ENCODE measurements around the gene KLHL29. TPM values are rescaled to one million over a fixed set of nuclear protein-coding genes. Genes with fewer than 3 reads are reported as not detected.

The KLHL29 gene
- total RNA-seq, 1 experiment from 2014 or later: 43.1 TPM

DNA sequence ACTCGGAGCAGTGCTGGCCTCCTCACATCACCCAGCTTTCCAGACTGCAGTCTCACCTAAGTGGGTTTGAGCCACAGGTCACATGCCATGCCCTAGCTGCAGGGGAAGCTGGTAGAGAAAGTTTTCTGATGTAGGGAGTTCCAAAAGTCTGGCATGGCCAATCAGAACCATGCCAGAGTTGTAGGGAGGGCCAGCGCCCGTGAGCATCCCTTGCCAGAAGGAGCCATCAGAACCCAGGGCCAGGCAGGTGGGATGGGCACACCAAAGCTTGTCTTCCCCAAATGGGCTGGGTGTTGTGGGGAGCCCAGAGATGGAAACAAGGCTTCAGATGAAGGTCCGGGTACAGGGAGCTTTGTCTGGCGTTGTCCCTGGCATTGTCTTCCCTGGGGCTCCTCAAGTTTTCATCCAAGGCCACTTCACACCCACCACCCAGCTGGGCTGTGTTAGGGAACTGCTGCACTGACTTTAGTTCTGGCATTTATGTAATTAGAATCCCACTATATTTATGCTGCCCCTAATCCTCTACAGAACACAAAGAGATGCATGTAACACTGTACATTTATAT, 247.9 kb downstream of the KLHL29 start:
- no peaks in the 10 kb centered on the region for H3K4me1 Mint-ChIP-seq (ENCODE audit: insufficient read depth, unreplicated experiment)
- H3K36me3 Mint-ChIP-seq (ENCODE audit: insufficient read depth, unreplicated experiment): no peaks in the 10 kb centered on the region
- intact Hi-C loops (cut with micrococcal nuclease): no loop called here
- DNase-seq (ENCODE audit: unreplicated experiment): no peak
- ChIA-PET CTCF (interaction anchor here (0.5 to 0.9 kb wide), 2 partner anchors 8 to 264 kb away, joined by 3 to 4 read pairs; no protein-coding TSS in a partner anchor), POLR2A (no interaction called here)
- no TSS peak for BruUV-seq (replicated peaks)
- no peak overlapping the region for H3K27ac Mint-ChIP-seq (ENCODE audit: low read depth, unreplicated experiment)
- H3K27me3 Mint-ChIP-seq (ENCODE audit: insufficient read depth, unreplicated experiment): no peaks in the 10 kb centered on the region
- no peak overlapping the region for H3K4me3 Mint-ChIP-seq (ENCODE audit: unreplicated experiment)
- H3K9me3 Mint-ChIP-seq (ENCODE audit: unreplicated experiment): no peaks in the 10 kb centered on the region
- TF ChIP-seq, protein P1, sequence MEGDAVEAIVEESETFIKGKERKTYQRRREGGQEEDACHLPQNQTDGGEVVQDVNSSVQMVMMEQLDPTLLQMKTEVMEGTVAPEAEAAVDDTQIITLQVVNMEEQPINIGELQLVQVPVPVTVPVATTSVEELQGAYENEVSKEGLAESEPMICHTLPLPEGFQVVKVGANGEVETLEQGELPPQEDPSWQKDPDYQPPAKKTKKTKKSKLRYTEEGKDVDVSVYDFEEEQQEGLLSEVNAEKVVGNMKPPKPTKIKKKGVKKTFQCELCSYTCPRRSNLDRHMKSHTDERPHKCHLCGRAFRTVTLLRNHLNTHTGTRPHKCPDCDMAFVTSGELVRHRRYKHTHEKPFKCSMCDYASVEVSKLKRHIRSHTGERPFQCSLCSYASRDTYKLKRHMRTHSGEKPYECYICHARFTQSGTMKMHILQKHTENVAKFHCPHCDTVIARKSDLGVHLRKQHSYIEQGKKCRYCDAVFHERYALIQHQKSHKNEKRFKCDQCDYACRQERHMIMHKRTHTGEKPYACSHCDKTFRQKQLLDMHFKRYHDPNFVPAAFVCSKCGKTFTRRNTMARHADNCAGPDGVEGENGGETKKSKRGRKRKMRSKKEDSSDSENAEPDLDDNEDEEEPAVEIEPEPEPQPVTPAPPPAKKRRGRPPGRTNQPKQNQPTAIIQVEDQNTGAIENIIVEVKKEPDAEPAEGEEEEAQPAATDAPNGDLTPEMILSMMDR (IDR thresholded peaks at IDR 0.05; ENCODE audit: unreplicated experiment): no peak

DNA sequence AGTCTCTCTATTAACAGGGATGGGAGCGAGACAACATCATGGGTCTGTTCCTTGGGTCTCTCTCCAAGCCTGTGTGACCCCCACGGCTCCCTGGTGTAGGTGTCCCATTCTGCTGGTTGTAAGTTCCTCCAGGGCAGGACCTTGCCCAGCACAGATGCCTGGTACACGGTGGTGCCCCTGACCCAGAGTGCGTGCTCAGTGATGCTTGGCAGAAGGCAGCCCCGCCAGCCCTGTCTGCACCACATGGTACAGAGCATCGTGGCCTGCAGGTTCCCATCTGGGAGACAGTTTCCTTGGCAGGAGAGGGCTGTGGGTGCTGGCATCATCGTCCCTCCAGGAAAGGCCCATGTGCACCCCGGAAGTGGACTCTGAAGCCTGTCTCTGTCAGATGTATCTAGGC, 249.0 kb downstream of the KLHL29 start:
- Mint-ChIP-seq H3K4me1 (ENCODE audit: insufficient read depth, unreplicated experiment) (no peaks in the 10 kb centered on the region), H3K4me3 (ENCODE audit: unreplicated experiment) (no peak overlapping the region), H3K27ac (ENCODE audit: low read depth, unreplicated experiment) (no peak overlapping the region), H3K9me3 (ENCODE audit: unreplicated experiment) (no peaks in the 10 kb centered on the region), H3K27me3 (ENCODE audit: insufficient read depth, unreplicated experiment) (no peaks in the 10 kb centered on the region), H3K36me3 (ENCODE audit: insufficient read depth, unreplicated experiment) (peaks cover 6% of the 10 kb centered on the region)
- TF ChIP-seq, protein P1 (IDR thresholded peaks at IDR 0.05; ENCODE audit: unreplicated experiment): no peak
- BruUV-seq (replicated peaks): no TSS peak
- intact Hi-C loops (cut with micrococcal nuclease): no loop called here
- DNase-seq (ENCODE audit: unreplicated experiment): no peak
- ChIA-PET POLR2A (no interaction called here), CTCF (interaction anchor here (0.6 to 0.9 kb wide), 2 partner anchors 9 to 223 kb away, joined by 4 read pairs; no protein-coding TSS in a partner anchor)

DNA sequence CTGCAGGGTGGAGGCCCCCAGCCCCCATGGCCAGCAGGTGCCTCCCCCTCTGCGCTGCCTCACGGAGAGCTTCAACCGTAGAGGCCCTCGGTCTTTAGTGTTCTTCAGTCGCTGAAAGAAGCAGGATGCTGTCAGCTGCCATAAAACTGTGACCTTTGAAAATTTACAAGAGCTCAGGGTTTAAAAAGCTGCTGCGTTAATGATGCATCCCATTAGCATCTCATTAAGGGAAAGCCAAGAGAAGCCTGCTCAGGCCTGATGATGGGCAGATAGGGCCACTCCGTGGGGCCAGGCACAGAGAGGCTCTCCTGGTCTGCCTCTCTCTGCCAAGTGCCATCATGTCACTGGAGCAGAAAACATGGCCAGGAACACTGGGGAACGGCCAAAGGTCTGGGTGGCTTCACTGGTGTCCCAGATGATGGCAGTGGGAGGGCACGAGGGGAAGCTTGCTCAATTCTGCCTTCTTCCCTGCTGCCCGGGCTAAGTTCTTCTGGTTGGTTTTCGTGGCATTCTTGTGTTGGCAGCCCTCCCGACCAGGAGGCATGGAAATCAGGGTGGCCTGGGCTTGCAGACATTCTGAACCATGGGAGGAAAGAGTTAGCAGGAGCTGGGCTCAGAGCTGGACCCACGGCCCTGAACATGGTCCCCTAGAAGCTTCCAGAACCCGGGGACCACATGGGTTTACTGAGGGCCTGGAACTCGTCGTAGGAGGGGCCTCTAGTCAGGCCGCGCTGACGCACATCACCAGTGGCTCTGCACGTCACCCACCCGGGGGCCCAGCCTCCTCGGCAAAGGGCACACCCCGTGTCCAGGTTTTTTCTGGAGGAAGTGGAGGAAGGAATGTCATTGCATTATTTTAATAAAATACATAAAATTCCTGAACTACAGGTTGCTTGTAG, 250.7 kb downstream of the KLHL29 start:
- no peak for DNase-seq (ENCODE audit: unreplicated experiment)
- no TSS peak for BruUV-seq (replicated peaks)
- Mint-ChIP-seq H3K4me3 (ENCODE audit: unreplicated experiment) (no peak overlapping the region), H3K4me1 (ENCODE audit: insufficient read depth, unreplicated experiment) (no peaks in the 10 kb centered on the region), H3K9me3 (ENCODE audit: unreplicated experiment) (no peaks in the 10 kb centered on the region), H3K36me3 (ENCODE audit: insufficient read depth, unreplicated experiment) (peaks cover 6% of the 10 kb centered on the region), H3K27me3 (ENCODE audit: insufficient read depth, unreplicated experiment) (no peaks in the 10 kb centered on the region), H3K27ac (ENCODE audit: low read depth, unreplicated experiment) (no peak overlapping the region)
- TF ChIP-seq, protein P1 (IDR thresholded peaks at IDR 0.05; ENCODE audit: unreplicated experiment): no peak
- POLR2A ChIA-PET: no interaction called here
- CTCF ChIA-PET: interaction anchor here (1.1 to 1.6 kb wide), 3 partner anchors 11 to 123 kb away, joined by 4 to 6 read pairs (median 4); no protein-coding TSS in a partner anchor
- intact Hi-C loops (cut with micrococcal nuclease): loop anchor here (1.0 kb wide), 1 partner anchor 8 kb away; no protein-coding TSS in a partner anchor

DNA sequence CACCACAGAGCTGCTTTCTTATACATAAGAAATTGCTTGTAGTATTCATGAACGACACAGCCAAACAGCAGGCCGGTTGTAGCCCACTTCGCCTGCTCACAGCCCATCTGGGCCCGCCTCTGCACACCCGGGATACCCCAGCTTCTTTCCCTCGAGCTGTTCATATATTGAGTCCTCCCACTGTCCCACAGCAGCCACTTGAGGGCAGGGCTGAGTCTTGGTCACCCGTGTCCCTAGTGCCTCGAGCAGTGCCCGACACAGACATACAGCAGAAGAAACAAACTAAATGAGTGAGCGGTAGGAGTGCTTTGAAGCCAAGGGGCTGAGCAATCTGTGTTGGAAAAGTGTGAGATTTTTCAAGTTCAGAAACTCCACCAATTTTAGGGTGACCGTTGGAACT, 251.4 kb downstream of the KLHL29 start:
- H3K4me3 Mint-ChIP-seq (ENCODE audit: unreplicated experiment): no peak overlapping the region
- CTCF ChIA-PET: interaction anchor here (0.6 to 1.6 kb wide), 5 partner anchors 12 to 122 kb away, joined by 3 to 6 read pairs (median 4); no protein-coding TSS in a partner anchor
- TF ChIP-seq, protein P1 (IDR thresholded peaks at IDR 0.05; ENCODE audit: unreplicated experiment): no peak
- intact Hi-C loops (cut with micrococcal nuclease): no loop called here
- POLR2A ChIA-PET: no interaction called here
- H3K4me1 Mint-ChIP-seq (ENCODE audit: insufficient read depth, unreplicated experiment): no peaks in the 10 kb centered on the region
- no TSS peak for BruUV-seq (replicated peaks)
- no peak for DNase-seq (ENCODE audit: unreplicated experiment)
- H3K36me3 Mint-ChIP-seq (ENCODE audit: insufficient read depth, unreplicated experiment): peaks cover 6% of the 10 kb centered on the region
- H3K27ac Mint-ChIP-seq (ENCODE audit: low read depth, unreplicated experiment): no peak overlapping the region
- H3K27me3 Mint-ChIP-seq (ENCODE audit: insufficient read depth, unreplicated experiment): no peaks in the 10 kb centered on the region
- no peaks in the 10 kb centered on the region for H3K9me3 Mint-ChIP-seq (ENCODE audit: unreplicated experiment)
